ENCODE data around the gene WDR64.
A peak's percentile ranks its signal among the peaks of the same experiment; 100 is the strongest.
"Not testable (repeated sequence)": the region's sequence is repeated elsewhere in the genome, so short reads cannot be mapped to it uniquely, and the experiment has no call there.

WDR64 gene

GRCh38 chr1:241679961-241680360 is 27.9 kb downstream of the WDR64 start:
- no peak overlapping the region for H3K27ac Mint-ChIP-seq
- no peak for DNase-seq
- H3K36me3 Mint-ChIP-seq (ENCODE audit: low read depth) = peaks cover 5% of the 10 kb centered on the region
- H3K4me3 Mint-ChIP-seq = no peak overlapping the region
- peaks cover 4% of the 10 kb centered on the region for H3K27me3 Mint-ChIP-seq (ENCODE audit: low read depth, poor library complexity)
- H3K9me3 Mint-ChIP-seq = peaks cover 9% of the 10 kb centered on the region
- peaks cover 14% of the 10 kb centered on the region for H3K4me1 Mint-ChIP-seq
- TF ChIP-seq CTCF (IDR thresholded peaks at IDR 0.05) = no peak

- not testable (repeated sequence) for H3K27me3 Mint-ChIP-seq (ENCODE audit: low read depth, poor library complexity); H3K36me3 Mint-ChIP-seq (ENCODE audit: low read depth); H3K9me3 Mint-ChIP-seq; H3K4me1 Mint-ChIP-seq; DNase-seq; H3K4me3 Mint-ChIP-seq; H3K27ac Mint-ChIP-seq
These were observed 29.9 kb downstream of the WDR64 start for GRCh38 chr1:241681861-241682448.

GRCh38 chr1:241682921-241683320 is 30.8 kb downstream of the WDR64 start:
- DNase-seq = no peak
- no peak for TF ChIP-seq CTCF (IDR thresholded peaks at IDR 0.05)
- Mint-ChIP-seq H3K27me3 (ENCODE audit: low read depth, poor library complexity) (peaks cover 4% of the 10 kb centered on the region), H3K4me3 (no peak overlapping the region), H3K36me3 (ENCODE audit: low read depth) (peaks cover 5% of the 10 kb centered on the region), H3K9me3 (peaks cover 9% of the 10 kb centered on the region), H3K4me1 (peaks cover 1% of the 10 kb centered on the region), H3K27ac (no peak overlapping the region)

- Mint-ChIP-seq H3K27me3 (ENCODE audit: low read depth, poor library complexity) (peaks cover 4% of the 10 kb centered on the region), H3K4me1 (peaks cover 7% of the 10 kb centered on the region), H3K36me3 (ENCODE audit: low read depth) (peaks cover 5% of the 10 kb centered on the region), H3K4me3 (no peak overlapping the region), H3K9me3 (peaks cover 11% of the 10 kb centered on the region), H3K27ac (no peak overlapping the region)
- no peak for TF ChIP-seq CTCF (IDR thresholded peaks at IDR 0.05)
- DNase-seq = no peak
These were observed 32.0 kb downstream of the WDR64 start for GRCh38 chr1:241684108-241684507.

- peaks cover 13% of the 10 kb centered on the region for H3K9me3 Mint-ChIP-seq
- no peak overlapping the region for H3K4me3 Mint-ChIP-seq
- peaks cover 9% of the 10 kb centered on the region for H3K36me3 Mint-ChIP-seq (ENCODE audit: low read depth)
- H3K27me3 Mint-ChIP-seq (ENCODE audit: low read depth, poor library complexity) = no peaks in the 10 kb centered on the region
- H3K27ac Mint-ChIP-seq = peak overlapping the region; percentile 65
- H3K4me1 Mint-ChIP-seq = peaks cover 10% of the 10 kb centered on the region
- DNase-seq = no peak
- TF ChIP-seq CTCF (IDR thresholded peaks at IDR 0.05) = no peak
These were observed 36.9 kb downstream of the WDR64 start for GRCh38 chr1:241688940-241689368.

GRCh38 chr1:241695246-241696171 is 43.4 kb downstream of the WDR64 start:
- DNase-seq = no peak
- H3K4me1 Mint-ChIP-seq = no peaks in the 10 kb centered on the region
- no peak overlapping the region for H3K27ac Mint-ChIP-seq
- H3K27me3 Mint-ChIP-seq (ENCODE audit: low read depth, poor library complexity) = no peaks in the 10 kb centered on the region
- TF ChIP-seq CTCF (IDR thresholded peaks at IDR 0.05) = no peak
- H3K9me3 Mint-ChIP-seq = no peaks in the 10 kb centered on the region
- H3K4me3 Mint-ChIP-seq = no peak overlapping the region
- H3K36me3 Mint-ChIP-seq (ENCODE audit: low read depth) = no peaks in the 10 kb centered on the region

Data from nephron progenitor cell (in vitro differentiated cells).